Endometrium (tissue), 2 donors: ENCODE data around the gene PHF20.
"Not testable (repeated sequence)": the region's sequence is repeated elsewhere in the genome, so short reads cannot be mapped to it uniquely, and the experiment has no call there.

ENCODE experiments used
- FAIRE-seq: peaks from 2 replicates; lab custom pipeline; 2012; peaks lifted over from hg19 to GRCh38; lab: Jason Lieb, UNC
- donor health status: control.
- donor health status: control.

PHF20 gene

GRCh38 chr20:35929301-35929700, 157.5 kb downstream of the PHF20 start:
- no peak for FAIRE-seq

- no peak for FAIRE-seq
Measured at GRCh38 chr20:35934050-35934449, 162.2 kb downstream of the PHF20 start.

GRCh38 chr20:35939264-35939663, 167.4 kb downstream of the PHF20 start:
- FAIRE-seq = no peak

GRCh38 chr20:35941620-35942019, 169.8 kb downstream of the PHF20 start:
- FAIRE-seq = no peak

- FAIRE-seq = no peak
Measured at GRCh38 chr20:35942243-35942642, 170.4 kb downstream of the PHF20 start.

GRCh38 chr20:35947489-35947888, 175.7 kb downstream of the PHF20 start:
- FAIRE-seq = no peak

GRCh38 chr20:35947907-35948306, 176.1 kb downstream of the PHF20 start:
- FAIRE-seq = no peak

- FAIRE-seq = no peak
Measured at GRCh38 chr20:35950093-35950492, 178.3 kb downstream of the PHF20 start.

GRCh38 chr20:35952080-35952479, 180.3 kb downstream of the PHF20 start:
- FAIRE-seq = not testable (repeated sequence)

- FAIRE-seq = no peak
Measured at GRCh38 chr20:35952480-35953386, 180.9 kb downstream of the PHF20 start.

- no peak for FAIRE-seq
Measured at GRCh38 chr20:35953387-35954199, 181.8 kb downstream of the PHF20 start.

- FAIRE-seq = peak; percentile 76
Measured at GRCh38 chr20:35954200-35954906, 182.5 kb downstream of the PHF20 start, which contains the start of gene SCAND1. TSS of gene SCAND1 (minus strand) at chr20:35954502. CDS start at chr20:35954284, 218 bp downstream.

GRCh38 chr20:35954907-35955251, 183.1 kb downstream of the PHF20 start:
- no peak for FAIRE-seq

- no peak for FAIRE-seq
Measured at GRCh38 chr20:35956616-35957015, 184.8 kb downstream of the PHF20 start.

- not testable (repeated sequence) for FAIRE-seq
Measured at GRCh38 chr20:35959291-35959690, 187.5 kb downstream of the PHF20 start.

GRCh38 chr20:35963878-35964277, 192.1 kb downstream of the PHF20 start:
- FAIRE-seq = no peak

- no peak for FAIRE-seq
Measured at GRCh38 chr20:35967979-35968640, 196.3 kb downstream of the PHF20 start, which contains the start of gene CNBD2. TSS of gene CNBD2 (plus strand) at chr20:35968590. CDS start at chr20:35968763, 173 bp downstream.

- no peak for FAIRE-seq
Measured at GRCh38 chr20:35968930-35969329, 197.1 kb downstream of the PHF20 start.

- no peak for FAIRE-seq
Measured at GRCh38 chr20:35971981-35972380, 200.2 kb downstream of the PHF20 start.

- no peak for FAIRE-seq
Measured at GRCh38 chr20:35972462-35972861, 200.6 kb downstream of the PHF20 start.

GRCh38 chr20:35974256-35974655, 202.4 kb downstream of the PHF20 start:
- no peak for FAIRE-seq
